Measurements from ENCODE around the gene STPG1.

STPG1 gene

DNA sequence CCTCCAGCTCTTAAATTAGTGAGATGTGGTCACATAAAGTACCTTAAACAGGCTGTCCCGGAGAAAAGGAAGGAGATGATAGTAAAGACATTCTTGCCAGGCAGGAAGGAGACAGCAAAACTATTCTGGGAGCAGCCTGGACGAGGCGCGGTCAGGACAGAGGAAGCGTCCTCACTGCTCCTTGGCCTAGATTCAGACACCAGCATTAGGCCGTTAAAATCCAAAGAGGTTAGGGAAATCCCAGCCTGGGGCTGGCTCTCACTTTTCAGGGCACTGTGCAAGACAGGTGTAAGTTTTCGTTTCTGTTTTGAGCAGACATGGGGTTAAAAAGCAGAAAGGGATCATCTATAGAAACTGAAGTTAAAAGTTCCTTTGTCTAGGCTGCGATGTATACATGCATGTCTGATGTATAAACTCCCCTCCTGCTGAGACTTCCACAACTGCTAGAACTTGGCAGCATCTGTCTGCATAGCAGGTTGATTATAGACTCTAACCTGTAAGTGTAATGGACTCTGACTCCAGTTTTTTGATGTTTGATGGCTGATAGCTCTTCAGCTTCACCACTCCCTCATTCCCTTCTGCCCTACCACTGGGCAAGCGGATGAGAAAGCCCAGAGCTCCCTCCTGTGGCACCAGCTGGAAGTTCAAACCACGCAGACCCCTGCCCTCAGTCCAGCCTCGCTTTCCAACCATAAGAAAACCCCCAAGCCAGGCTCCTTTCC, 21.5 kb downstream of the STPG1 start:
- DNase-seq: peak; percentile 59

DNA sequence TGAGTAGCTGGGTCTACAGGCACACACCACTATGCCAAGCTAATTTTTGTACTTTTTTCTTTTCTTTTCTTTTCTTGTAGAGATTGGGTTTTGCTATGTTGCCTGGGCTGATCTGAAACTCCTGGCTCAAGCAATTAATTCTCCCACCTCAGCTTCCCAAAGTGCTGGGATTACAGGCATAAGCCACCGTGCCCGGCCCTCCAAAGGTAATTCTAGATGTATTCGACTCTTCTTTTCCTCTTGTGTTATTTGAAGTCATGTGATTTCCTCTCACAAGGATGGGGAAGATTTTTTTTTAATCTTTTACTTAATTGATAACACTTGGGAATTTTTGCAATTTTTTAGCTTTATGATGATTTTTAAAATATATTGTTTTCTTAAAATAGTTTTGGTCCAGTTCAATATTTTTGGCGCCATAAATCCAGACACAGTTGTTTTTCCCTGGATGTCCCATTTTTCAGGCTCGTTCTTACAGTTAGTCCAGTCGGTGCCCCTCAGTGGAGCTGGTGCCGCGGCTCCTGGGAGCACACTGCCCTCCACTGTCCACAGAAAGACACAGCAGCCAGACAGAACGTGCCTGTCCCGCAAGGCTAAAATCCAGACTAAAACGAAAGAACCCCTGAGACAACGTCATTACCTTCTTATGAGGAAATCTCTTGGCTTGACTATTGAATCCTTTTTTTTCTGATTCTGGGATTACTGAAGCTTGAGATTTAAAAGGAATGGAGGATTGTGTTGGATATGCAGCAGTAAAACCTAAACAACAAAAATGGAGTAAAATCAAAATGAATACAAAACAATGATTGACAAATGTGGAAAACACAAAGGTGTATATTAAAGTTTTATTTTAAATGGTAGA, 22.4 kb downstream of the STPG1 start:
- peak; percentile 80 for DNase-seq

DNA sequence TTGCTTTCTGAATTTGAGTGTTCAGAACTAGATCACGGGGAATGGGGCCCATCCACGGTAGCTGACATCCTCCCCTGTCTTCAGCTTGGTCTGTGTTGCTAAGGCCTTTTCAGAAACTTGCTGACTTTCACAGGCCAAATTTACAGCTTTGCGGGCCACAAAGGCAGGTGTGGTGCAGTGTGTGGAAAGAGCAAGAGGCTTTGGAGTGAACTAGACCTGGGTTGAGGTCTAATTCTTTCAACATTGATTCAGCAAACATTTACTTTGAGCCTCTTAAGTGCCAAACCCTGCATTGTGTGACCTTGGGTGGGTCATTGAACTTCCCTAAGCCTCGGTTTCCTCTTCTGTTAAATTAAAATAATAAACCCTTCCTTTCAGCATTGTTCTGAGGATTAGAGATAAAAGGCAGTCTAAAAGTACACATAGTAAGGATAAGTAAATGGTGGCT, 24.3 kb downstream of the STPG1 start:
- DNase-seq: no peak

DNA sequence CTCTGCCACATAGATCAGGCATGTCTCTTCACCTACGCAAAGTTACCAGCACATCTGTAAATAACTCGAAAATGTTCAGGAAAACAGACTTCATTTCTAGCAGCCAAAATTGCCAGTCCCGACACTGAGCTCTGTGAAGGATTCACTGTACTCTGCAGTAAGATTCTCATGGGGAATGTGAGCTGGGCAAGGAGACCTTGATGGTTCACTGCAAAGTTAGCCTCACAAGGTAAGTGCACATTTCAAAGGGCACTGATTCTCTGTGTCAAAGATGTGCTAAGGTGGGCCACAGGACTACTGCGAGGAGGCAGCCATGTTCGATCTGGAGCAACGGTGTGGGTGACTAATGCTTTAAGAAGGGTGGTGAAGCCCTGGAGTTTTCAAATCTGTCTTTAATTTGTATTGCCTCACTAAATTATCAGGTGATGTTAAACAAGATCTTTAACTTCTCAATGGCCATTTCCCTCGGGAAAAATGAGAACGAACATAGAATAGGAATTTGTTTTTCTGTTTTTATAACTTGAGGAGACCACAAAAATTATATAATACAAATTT, 25.2 kb downstream of the STPG1 start:
- DNase-seq: no peak

GRCh38 chr1:24387636-24388175, 25.9 kb downstream of the STPG1 start:
- no peak for DNase-seq

GRCh38 chr1:24386931-24387330, 26.7 kb downstream of the STPG1 start:
- DNase-seq: no peak

DNA sequence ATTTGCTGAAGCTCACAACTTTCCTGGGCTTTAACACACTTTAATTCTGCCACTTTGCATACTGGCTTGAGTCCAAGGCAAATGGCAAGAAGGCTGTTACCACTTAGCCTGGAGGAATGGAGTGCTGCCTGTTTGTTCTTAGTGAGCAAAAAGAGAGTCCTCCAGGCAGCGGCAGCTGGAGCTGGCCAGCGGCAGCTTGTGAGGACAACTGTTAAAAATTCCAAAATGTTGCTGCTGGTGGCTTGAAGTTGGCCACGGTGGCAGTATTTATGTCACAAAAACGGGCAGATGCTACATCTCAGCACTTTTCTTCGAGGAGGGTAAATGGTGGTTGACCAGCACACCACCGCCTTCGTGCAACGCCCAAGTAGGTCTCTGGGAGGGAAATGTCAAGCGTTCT, 27.3 kb downstream of the STPG1 start:
- DNase-seq: no peak

DNA sequence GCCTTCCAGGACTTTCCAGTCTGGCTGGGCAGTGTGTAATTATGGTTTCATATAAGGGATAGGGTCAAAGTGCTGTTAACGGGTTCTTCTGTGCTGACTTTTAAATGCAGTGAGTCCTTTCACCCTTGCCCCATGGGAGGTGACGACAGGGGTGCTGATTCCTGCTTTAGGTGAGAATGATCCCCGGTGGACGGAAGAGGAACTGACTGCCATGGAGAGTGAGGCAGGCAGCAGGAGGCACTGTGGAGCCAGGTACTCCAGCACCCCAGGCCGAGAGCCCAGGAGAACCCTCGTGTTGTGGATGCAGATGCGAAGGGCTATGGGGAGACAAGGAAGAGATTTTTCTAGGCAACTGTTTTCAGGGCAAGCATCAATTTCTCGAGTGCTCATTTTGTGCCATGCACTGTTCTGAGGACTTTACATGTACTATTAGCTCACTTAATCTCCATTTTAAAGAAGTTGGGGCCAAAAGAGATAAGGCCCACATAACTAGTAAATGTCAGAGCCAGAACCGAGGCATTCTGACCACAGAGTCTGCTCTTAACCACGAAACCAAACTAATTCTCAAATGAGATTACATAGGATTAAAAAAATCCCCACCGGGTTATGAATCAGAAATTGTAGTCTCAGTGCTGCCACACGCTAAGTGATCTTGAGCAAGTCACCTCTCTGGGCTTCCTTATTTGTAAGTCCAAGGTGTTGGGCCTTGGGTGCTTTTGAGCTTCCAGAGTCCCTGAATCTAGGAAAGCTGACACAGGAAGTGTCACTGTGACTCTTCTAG, 28.2 kb downstream of the STPG1 start:
- DNase-seq: peak; percentile 17

DNA sequence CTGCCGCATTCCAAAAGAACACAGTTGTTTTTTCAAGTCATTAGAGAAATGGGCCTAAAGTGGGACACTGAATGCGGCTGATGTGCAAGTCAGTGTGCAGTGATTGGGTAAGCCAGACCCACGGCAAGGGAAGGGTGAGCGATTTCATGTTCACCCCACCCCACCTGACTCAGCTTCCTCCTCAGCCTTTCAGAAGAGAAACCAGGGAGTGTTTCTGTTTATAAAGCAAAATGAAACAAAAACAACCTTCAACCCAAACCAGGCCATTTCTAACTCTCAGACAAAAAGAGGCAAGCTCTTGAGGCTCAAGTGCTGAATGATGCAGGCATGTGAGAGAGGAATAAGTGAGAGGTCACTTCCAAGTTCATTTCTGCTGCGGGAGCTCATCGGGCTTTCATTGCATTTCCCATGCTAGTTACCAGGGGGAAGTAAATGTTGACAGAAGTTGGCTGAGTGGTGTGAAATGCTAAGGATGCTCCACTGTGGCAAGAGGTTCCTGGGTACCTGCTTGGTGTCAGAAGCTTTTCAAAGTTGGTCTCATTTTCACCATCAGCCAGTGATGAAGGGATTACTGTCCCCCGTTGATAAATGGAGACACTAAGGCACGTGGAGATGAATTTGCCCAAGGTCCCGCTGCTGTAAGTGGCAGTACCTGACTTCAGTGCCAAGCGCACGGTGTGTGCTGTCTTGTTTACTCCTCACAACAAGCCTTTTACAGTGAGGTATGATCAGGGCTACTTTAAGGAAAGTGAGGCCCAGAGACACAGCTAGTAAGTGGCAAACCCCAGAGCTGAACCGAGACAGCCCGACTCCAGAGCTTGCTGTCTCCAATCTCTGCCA, 29.1 kb downstream of the STPG1 start:
- peak; percentile 52 for DNase-seq

DNA sequence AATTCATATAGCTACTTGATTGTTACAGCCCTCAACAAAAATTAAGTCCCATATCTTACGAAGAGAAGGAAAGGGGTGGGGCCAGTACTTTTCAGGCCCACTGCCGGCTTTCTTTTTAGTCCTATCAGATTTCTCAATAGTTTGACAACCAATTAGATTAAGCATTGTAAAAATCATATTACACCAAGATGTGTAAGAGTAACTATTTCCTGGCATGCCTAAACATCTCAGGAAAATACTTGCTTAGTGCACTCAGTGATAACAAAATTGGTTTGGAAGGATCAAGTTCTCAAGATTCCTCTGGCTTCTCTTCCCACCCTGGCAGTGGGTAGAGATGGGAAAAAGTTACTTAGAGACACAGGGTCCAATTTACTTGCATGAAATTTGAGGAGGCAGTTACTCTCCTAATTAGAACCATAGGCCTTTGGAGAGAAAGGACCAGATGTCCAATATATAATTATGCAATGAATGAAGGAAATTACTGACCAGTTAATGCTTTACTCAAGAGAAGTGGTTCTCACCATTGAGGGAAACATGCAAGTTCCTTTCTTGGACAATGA, 30.1 kb downstream of the STPG1 start:
- DNase-seq: no peak

- no peak for DNase-seq
Observed at GRCh38 chr1:24382165-24382577, 31.4 kb downstream of the STPG1 start.

DNA sequence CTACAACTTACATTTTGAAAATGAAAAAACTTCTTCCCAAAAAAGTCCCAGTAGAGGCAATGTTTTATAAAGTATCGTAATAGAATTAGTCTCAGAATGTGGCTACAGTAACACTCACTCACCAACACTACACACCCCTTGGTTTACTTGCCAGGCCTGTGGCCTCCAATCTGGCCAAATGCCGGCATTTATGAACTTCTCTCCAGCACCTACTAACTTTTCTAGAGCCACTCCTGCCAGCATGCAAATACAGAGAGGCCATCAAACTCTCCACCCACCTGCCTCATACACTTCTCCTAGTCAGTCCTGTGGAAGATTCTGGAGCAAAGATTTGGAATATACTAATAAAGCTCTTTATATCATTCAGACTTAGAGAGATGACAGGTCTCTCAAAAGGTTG, 32.3 kb downstream of the STPG1 start:
- DNase-seq: no peak

GRCh38 chr1:24380508-24380907, 33.1 kb downstream of the STPG1 start:
- no peak for DNase-seq

- no peak for DNase-seq
Observed at GRCh38 chr1:24379733-24380315, 33.8 kb downstream of the STPG1 start.

DNA sequence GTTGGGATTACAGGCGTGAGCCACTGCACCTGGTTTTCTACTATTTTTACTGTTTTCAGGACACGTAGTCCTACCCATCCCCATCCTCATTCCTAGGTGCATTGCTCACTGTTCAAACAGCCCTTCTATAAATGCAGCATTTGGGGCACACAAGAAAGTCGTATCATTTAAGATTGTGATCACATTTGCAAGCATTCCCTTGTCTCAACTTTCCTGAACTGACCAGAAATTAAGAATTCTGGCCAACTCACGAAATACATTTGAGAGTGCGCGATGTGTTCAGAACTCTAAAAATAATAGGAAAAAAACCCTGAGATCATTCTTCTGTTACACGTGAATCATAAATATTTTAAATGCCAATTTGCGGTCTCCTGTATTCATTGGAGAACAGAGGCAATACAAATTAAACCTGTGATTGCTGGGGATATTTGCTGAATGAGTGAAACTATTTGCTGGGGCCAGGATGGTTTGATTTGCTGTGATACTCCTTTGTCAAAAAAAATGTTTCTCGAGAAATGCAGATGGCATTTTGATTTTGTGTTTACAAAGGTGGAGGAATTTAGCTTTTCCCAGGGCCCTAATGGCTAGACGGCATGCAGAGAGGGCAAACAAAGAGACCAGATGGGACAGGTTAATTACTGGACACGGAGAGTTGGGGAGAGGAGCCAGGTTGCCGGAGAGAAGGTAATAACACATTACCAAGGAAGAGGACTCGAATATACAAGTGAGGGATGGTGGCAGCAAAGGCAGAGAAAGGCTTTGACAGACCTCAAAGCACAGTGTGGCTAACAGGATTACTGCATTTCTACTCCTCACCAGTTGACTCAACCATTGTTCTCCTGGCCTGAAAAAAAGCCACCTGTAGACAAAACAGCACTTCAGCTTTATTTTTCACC, 38.4 kb downstream of the STPG1 start:
- DNase-seq: no peak

GRCh38 chr1:24373710-24374109, 39.9 kb downstream of the STPG1 start:
- no peak for DNase-seq

DNA sequence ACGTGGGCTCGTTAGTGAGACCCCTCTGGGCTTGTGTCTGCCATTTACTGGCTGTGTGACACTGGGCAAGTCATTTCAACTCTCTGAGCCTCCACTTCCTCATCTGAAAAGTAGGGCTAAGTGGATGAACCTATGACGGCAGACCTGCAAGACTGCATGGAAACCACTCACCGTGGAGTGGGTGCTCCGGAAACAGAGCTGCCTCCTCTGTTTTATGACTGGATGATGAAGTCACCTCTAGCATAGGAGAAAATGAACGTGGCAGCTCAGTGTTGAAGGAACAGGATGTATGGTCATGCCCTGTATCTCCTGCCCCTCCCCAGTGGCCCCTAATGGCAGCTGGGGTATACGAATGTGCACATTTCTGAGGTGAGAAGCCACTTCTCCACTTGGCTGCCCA, 40.5 kb downstream of the STPG1 start:
- peak; percentile 48 for DNase-seq

DNA sequence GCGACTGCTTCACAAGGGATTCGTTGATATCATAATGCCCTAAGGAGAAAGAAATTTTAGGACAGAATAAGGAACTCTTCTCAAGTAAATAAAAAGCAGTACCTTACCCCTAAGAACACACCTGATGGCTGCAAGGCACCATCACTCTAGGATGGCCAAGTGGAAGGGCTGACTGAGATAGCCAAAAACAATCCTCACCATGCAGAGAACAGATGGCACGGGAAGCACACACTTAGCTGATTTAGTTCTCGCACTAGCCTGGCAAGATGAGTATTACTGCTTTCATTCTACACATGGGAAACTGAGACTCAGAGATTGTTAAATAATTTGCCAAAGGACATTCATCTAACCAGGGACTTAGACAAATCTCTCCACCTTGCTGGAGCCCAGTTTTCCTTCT, 43.8 kb downstream of the STPG1 start:
- DNase-seq: no peak

GRCh38 chr1:24369199-24369598, 44.4 kb downstream of the STPG1 start:
- no peak for DNase-seq

DNA sequence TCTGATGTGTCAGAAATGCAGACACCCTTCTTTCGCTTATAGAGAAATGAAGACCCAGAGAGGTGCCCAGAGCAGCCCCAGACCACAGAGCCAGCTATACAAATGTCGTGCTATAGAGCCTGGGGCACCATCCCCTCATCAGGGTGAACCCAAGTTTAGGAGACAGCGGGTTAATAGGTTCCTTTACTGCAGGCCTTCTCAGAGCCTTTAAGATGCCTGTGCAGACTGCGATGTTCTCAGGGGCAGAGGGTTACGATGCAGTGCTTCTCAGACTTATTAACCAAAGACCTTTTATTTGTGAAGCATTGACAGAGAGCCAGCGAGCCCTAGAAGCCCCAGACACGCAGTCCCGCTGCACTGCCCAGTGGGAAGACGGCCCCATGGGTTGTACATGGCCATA, 46.9 kb downstream of the STPG1 start:
- no peak for DNase-seq

All from CD4-positive, alpha-beta T cell treated with Interferon gamma for 1 hour (primary cell).